Ishikawa (cell line): Measurements from ENCODE around the gene OR51E1.
A peak's percentile ranks its signal among the peaks of the same experiment; 100 is the strongest.

Source experiments
- CEBPB ChIP-seq: IDR thresholded peaks from 2 replicates; pipeline ENCODE4 v1.6.1; 2012
- CREB1 ChIP-seq: IDR thresholded peaks from 2 replicates; pipeline ENCODE4 v1.6.1; 2012; ENCODE audit warnings: low read depth
- EGR1 ChIP-seq: IDR thresholded peaks from 2 replicates; pipeline ENCODE4 v1.6.1; 2012
- EP300 ChIP-seq: IDR thresholded peaks from 2 replicates; pipeline ENCODE4 v1.6.1; 2012; ENCODE audit warnings: borderline replicate concordance
- FOXM1 ChIP-seq: IDR thresholded peaks from 2 replicates; pipeline ENCODE4 v1.6.1; 2012; ENCODE audit warnings: low read depth, borderline replicate concordance
- NFIC ChIP-seq: IDR thresholded peaks from 2 replicates; pipeline ENCODE4 v1.6.1; 2012
- RAD21 ChIP-seq: IDR thresholded peaks from 2 replicates; pipeline ENCODE4 v1.6.1; 2012; ENCODE audit warnings: low read depth
- TAF1 ChIP-seq: IDR thresholded peaks from 2 replicates; pipeline ENCODE4 v1.6.1; 2012; ENCODE audit warnings: low read depth, mild to moderate bottlenecking
- TCF12 ChIP-seq: IDR thresholded peaks from 2 replicates; pipeline ENCODE4 v1.6.1; 2012; ENCODE audit warnings: low read depth
- TEAD4 ChIP-seq: IDR thresholded peaks from 2 replicates; pipeline ENCODE4 v1.6.1; 2012
- YY1 ChIP-seq: IDR thresholded peaks from 2 replicates; pipeline ENCODE4 v1.6.1; 2012; ENCODE audit warnings: low read depth
- ZBTB7A ChIP-seq: IDR thresholded peaks from 2 replicates; pipeline ENCODE4 v1.6.1; 2012; ENCODE audit warnings: low read depth
- TF ChIP-seq, protein P1 (sequence below): IDR thresholded peaks from 2 replicates; pipeline ENCODE4 v1.6.1; 2012
- TF ChIP-seq, protein P2 (sequence below): IDR thresholded peaks from 2 replicates; pipeline ENCODE4 v1.6.1; 2012
- TF ChIP-seq, protein P3 (sequence below): IDR thresholded peaks from 2 replicates; pipeline ENCODE4 v1.6.1; 2012; ENCODE audit warnings: low read depth, mild to moderate bottlenecking

OR51E1 gene

DNA sequence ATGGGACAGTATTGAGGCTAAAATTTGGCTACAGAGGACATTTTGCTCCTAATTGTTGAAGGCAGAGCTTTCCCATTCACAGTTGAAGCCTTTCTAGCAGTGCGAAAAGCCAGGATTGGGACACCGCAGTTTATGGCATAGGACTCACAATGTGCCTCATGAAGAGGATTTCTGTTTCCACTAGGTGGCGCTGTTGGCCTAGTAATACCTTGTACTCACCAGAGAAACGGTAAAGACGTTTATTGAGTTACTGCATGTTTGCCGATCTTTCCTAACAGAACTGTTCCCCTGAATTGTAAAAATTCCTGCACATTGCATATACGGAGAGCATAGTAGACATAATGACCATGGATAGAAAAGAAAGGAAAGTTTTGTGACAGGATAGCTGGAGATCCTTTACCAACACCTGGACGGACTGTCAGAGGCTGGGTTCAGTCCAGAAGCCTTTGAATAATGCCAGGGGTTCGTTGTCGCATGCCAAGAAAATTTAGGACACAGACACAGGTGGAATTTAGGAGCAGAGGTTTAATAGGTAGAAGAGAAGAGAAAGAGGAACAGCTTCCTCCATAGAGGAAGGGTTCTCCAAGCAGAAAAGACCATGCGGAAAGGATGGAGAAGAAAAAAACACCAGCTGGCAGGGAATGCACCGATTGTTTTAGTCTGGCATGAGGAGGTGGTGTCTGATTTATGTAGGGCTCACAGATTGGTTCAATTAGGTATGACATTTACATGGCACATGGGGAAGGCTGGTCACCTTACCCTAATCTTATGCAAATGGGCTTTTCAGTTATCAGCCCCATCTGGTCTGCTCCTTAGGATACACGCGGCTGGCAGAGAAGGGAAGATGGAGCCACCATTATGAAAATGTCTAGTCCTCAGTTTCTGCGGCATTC is 17.3 kb upstream of the OR51E1 start:
- TF ChIP-seq TAF1 (no peak), RAD21 (peak; percentile 69)

DNA sequence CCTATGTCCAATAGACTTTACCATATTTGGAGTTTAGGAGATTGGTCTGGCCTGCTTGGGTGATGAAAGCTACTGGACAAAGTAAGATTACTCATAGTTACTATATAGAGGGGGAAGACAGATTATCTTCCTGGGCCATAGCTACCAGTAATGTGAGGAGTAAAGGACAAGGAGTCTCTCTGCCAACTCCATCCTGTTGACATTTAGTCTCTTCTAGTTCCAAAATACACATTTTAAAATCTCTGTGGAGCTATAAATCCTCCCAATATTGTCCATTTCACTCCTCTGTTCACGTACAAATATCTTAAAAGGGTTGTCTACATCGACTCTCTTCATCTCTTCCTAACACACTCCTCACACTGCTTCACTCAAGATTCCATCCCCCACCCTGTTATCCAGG is 7.6 kb upstream of the OR51E1 start:
- TF ChIP-seq RAD21 (no peak), ZBTB7A (no peak), CEBPB (no peak), TAF1 (no peak), TCF12 (no peak), NFIC (no peak), YY1 (no peak), EGR1 (no peak), CREB1 (no peak), EP300 (no peak), FOXM1 (no peak), TEAD4 (no peak)
- TF ChIP-seq, protein P1, sequence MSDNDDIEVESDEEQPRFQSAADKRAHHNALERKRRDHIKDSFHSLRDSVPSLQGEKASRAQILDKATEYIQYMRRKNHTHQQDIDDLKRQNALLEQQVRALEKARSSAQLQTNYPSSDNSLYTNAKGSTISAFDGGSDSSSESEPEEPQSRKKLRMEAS, result no peak
- TF ChIP-seq, protein P2, sequence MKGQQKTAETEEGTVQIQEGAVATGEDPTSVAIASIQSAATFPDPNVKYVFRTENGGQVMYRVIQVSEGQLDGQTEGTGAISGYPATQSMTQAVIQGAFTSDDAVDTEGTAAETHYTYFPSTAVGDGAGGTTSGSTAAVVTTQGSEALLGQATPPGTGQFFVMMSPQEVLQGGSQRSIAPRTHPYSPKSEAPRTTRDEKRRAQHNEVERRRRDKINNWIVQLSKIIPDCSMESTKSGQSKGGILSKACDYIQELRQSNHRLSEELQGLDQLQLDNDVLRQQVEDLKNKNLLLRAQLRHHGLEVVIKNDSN, result no peak
- TF ChIP-seq, protein P3, sequence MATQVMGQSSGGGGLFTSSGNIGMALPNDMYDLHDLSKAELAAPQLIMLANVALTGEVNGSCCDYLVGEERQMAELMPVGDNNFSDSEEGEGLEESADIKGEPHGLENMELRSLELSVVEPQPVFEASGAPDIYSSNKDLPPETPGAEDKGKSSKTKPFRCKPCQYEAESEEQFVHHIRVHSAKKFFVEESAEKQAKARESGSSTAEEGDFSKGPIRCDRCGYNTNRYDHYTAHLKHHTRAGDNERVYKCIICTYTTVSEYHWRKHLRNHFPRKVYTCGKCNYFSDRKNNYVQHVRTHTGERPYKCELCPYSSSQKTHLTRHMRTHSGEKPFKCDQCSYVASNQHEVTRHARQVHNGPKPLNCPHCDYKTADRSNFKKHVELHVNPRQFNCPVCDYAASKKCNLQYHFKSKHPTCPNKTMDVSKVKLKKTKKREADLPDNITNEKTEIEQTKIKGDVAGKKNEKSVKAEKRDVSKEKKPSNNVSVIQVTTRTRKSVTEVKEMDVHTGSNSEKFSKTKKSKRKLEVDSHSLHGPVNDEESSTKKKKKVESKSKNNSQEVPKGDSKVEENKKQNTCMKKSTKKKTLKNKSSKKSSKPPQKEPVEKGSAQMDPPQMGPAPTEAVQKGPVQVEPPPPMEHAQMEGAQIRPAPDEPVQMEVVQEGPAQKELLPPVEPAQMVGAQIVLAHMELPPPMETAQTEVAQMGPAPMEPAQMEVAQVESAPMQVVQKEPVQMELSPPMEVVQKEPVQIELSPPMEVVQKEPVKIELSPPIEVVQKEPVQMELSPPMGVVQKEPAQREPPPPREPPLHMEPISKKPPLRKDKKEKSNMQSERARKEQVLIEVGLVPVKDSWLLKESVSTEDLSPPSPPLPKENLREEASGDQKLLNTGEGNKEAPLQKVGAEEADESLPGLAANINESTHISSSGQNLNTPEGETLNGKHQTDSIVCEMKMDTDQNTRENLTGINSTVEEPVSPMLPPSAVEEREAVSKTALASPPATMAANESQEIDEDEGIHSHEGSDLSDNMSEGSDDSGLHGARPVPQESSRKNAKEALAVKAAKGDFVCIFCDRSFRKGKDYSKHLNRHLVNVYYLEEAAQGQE, result no peak

DNA sequence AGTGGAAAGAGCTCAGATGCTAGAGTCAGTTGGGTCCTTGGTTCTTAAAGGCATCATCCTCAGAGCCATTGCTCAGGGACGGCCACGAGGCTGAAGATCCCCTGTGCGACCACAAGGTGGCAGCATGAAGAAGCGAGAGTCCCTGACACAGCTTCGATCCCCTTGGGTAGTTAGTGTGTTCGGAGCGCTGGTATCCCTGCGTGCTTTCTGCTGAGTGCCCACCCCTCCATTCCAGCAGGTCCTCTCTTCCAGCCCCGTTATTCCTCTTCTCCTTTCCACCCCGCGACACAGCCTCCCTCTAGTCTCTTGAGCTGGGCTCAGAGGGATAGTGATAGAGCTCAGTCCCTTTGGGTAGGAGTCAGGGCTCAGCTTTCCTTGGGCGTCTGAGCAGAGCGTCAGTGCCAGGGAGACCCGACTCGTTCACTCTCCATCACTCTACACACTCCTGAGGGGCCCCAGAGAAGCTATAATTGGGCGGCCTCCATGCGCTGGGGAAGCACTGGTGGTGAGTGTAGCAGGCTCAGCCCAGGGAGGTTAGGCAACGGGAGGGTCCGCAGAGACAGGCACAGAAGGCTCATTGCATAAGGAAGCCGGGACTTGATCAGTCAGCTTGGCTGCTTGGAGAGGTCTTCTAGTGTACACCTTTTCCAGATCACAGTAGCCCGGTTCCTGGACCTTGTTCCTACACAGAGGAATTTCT is 6.7 kb upstream of the OR51E1 start, which contains the start of gene OR51D1:
Gene OR51D1 (plus strand): TSS at position 516 of the 700 bp plus-strand sequence. CDS start 2,314 bp downstream, outside the sequence.
- TF ChIP-seq FOXM1 (no peak), RAD21 (peak; percentile 78)

DNA sequence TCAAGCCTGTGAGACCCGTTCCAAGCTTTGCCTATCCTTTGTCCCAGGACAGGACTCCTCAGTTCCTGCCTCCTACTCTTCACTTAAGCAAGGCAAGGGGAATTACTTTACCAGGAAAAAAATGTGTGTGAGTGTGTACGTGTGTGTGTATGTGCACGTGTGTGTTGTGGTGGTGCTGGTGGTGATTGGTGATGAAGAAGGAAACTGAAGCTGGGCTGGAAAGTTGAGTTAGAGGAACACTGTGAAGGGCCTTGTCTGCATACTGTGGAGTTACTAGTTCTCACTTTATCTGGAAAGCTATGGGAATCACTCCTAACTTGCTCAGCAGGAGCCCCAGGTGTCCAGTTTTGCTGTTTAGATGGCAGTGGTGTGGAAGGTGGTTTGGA is 6.1 kb upstream of the OR51E1 start:
- TF ChIP-seq CREB1 (no peak), EGR1 (no peak), ZBTB7A (no peak), RAD21 (no peak), EP300 (no peak), FOXM1 (no peak), CEBPB (no peak), TEAD4 (no peak), TCF12 (no peak), NFIC (no peak), TAF1 (no peak), YY1 (no peak)
- TF ChIP-seq, protein P3, result no peak
- TF ChIP-seq, protein P2, result no peak
- TF ChIP-seq, protein P1, result no peak

DNA sequence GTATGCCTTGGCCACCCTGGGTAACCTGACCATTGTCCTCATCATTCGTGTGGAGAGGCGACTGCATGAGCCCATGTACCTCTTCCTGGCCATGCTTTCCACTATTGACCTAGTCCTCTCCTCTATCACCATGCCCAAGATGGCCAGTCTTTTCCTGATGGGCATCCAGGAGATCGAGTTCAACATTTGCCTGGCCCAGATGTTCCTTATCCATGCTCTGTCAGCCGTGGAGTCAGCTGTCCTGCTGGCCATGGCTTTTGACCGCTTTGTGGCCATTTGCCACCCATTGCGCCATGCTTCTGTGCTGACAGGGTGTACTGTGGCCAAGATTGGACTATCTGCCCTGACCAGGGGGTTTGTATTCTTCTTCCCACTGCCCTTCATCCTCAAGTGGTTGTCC is 3.9 kb upstream of the OR51E1 start:
- TF ChIP-seq, protein P2, result no peak
- no peak for TF ChIP-seq YY1
- TF ChIP-seq EGR1, result no peak
- TF ChIP-seq, protein P1, result no peak
- TF ChIP-seq NFIC, result no peak
- no peak for TF ChIP-seq CEBPB
- no peak for TF ChIP-seq RAD21
- no peak for TF ChIP-seq TEAD4
- TF ChIP-seq ZBTB7A, result no peak
- TF ChIP-seq TCF12, result no peak
- TF ChIP-seq TAF1, result no peak
